GM18519 (cell line): ENCODE data around the gene RNF207.

Experiments
- ATAC-seq: cut with Tn5 transposase; IDR thresholded peaks from one replicate; pipeline ENCODE4 v1.9.1; 2021; ENCODE audit warnings: mild to moderate bottlenecking, moderate library complexity; ENCODE audit not compliant: unreplicated experiment, low FRiP score

The RNF207 gene

DNA sequence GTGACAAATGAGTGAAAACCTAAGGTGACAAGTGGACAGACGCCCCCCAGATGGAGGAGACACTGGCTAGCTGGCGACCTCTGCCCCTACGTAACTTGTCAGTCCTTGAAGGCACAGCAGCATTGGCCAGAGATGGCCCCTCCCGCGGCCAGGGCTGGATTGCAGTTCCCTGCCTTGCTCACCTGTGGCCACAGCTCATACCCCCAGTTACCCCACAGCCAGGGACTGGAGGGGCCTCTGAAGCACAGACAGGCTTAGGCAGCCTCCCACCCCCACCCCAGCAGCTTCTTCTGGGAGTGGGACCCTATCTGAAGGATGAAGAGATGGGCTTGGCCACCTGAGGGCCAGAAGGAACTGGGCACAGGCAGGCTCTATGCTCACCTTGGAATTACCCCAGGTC, 41.7 kb downstream of the RNF207 start:
- ATAC-seq = no peak

DNA sequence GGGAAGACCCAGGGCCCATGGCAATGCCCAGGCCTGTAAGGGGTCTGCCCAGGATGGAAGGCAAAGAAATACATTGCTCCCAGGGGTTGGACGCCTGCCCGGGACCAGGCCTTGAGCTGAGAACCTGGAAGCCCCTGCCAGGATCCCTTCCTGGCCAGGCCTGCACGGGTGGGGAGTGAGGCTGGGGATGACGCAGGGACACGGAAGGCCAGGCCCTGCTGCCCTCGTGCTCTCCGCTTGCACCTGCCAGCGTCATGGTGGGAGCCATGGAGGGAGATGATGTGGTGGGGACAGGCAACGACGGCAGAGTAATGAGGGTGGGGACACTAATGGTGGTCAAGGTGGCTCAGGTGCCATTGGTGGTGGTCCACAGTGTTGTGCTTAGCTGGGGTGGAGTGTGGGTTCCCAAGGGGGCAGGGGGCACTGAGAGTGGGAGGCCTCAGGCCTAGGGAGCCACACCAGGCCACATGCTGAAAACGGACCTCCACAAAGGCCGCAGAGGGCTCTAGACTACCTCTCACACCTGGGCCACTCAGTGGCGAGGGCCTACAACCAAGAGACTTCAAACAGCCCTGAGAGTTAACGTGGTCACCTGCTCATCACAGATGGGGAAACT, 42.4 kb downstream of the RNF207 start:
- ATAC-seq = no peak

DNA sequence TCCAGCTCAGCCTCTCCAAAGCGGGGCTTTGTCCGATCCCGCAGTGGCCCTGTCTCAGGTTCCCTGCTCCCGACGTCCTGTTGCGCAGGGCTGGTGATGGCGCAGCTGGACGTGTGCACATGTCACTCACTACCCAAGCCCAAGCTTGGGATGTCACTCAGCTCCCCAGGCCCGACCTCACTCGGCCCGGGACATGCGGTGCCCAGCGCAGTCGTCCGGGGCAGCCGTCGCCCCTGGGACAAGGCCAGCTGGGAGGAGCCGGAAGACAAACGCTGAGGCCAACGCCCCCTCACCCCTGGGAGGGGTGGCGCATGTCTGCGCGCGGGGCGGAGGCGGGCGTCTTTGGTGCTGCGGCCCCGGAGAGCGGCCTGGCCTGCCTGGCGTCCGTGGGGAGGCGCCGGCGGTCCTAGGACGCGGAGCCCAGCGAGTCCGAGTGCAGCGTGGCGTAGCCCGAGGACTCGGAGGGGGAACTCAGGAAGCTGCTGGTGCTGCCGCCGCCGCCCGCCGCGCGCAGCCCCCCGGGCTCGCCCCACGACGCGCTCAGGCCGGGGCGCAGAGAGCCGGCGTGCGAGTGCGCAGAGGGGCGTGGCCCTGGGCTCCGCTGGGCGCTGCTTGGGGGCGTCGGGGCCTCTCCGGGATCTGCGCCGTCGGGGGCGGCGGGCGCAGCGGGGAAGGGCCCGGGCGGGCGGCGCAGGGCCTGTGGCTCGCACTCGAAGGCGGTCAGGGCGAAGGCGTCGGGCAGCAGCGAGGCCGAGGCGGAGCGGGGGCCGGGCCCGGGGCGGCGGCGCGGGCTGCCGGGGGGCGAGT, 43.2 kb downstream of the RNF207 start:
- ATAC-seq = no peak

- ATAC-seq = no peak
These were observed 44.1 kb downstream of the RNF207 start for GRCh38 chr1:6249739-6250689.

DNA sequence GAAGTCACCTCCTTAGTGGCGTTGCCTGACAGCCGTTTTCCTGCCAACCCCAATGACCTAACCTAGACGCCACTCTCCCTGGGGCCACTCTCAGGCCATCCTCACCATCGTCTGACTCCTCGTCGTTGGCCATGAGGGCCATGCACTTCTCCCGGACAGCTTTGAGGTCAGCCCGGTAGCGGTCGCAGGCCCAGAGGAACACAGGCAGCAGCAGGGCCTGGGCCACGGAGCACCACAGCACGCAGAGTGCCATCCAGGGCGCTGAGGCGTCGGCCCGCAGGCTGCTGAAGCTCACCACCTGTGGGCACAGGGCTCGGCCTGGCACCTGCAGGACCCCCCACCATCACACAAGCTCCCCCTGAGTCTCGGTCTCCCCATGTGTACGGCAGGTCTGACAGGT, 45.3 kb downstream of the RNF207 start:
- no peak for ATAC-seq

GRCh38 chr1:6251681-6252373, 45.9 kb downstream of the RNF207 start:
- no peak for ATAC-seq

GRCh38 chr1:6252374-6252710, 46.4 kb downstream of the RNF207 start:
- no peak for ATAC-seq

GRCh38 chr1:6253380-6253779, 47.5 kb downstream of the RNF207 start:
- ATAC-seq = no peak

GRCh38 chr1:6254691-6255090, 48.8 kb downstream of the RNF207 start:
- ATAC-seq = no peak

GRCh38 chr1:6256645-6257044, 50.7 kb downstream of the RNF207 start:
- no peak for ATAC-seq

- ATAC-seq = no peak
These were observed 51.7 kb downstream of the RNF207 start for GRCh38 chr1:6257541-6258069.

DNA sequence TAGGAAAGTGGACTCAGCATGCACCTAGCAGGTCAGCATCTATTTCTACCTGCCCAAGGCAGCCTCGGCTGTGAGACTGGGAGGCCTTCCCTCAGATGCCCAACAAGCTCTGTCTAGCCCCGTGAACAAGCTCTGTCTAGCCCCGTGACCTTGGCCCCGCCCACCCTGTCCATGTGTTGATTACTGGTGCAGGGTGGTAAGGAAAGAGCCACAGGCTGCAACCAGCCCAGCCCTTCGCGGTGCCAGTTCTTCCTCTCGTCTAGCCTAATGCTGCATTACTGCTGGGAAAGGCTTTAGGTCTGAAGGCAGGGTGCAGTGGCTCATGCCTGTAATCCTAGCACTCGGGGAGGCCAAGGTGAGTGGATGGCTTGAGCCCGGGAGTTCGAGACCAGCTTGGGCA, 52.8 kb downstream of the RNF207 start:
- no peak for ATAC-seq

DNA sequence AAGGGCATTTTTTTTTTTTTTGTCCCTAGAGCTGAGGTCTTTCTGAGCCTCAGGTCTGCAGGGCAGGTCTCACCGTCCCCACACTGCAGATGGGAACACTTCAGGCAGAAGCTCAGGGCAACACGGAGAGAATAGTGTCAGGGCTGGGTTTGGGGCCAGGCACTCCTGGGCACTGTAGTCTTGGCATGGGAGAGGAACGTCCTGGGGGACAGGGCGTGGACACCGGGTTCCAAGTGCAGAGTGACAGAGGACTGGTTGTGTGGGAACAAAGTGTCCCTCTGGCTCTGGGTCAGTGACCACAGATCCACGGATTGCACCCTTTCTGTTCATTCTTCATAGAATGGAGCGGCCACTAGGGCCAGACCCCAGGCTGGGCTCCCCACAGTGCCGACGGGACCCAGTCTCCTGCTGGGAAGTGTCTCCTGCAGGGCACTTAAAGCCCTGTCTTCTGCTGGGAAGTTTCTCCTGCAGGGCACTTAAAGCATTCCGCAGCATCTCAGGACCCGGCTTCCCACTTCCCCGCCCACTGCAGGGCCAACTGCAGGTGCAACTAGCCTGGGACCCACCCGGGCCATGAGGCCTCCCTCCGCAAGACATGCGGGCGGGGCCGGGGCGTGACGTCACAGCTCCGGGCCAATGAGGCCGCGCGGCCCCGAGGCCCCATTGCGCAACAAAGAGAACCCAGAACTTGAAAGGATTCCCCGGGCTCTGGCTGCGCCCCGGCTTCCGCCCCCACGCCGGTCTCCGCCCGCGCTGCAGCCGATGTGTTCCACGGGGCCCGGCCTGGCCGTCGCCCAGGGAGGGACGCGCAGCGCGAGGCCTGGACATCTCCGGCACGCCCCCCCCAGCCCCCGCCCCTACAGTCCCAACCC, 53.8 kb downstream of the RNF207 start:
- ATAC-seq = no peak

DNA sequence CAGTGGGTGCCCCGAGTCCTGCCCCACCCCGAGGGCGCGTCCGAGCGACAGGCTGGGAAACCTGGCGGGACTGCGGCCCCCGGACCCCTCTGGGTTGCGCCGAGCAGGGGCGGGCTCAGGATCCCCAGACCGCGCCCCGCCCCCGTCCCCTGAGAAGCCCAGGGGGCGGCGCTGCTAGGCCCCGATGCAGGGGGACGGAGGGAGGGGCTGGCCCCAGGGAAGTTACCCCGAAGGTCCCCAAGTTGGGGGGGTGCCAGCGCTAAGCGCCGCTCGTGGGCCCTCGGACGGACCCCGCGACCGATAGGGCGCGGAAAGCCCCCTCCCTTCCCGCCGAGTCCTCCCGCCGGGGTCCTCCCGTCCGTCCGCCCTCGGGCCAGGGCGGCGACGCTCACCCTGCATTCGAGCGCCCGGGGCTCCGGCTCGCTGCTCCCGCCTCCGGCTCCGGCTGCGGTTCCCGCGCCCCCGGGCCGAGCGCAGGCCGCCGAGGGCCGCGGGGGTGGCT, 54.6 kb downstream of the RNF207 start:
- ATAC-seq = no peak

DNA sequence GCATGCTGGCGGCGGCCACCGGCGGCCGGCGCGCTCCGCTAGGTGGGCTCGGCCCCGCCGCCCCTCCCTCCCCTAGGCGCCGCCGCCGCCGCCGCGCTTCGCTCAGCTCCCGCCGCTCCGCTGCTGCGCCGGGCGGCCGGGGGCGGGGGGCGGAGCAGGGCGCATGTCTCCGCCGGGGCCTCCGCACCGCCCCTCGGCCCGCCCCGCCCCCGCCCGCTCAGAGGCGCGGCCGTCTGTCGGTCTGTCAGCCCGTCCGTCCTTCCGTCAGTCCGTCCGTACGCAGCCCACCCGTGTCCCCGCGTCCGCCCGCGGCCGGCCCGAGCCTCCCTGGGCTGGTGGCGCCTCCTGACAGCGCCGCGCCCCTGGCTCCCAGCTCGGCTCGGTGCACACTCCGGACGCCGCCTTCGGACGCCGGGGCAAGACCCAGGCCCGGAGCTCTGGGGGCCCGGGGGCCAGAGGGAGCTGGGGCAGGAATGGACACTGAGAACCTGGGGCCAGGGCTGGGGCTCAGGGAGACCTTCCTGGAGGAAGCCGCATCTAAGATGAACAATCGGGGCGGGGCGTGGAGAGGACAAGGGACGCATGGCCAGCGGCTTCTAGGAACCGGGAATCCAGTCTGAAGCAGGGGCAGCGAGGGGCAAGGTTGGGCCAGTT, 55.2 kb downstream of the RNF207 start, which contains the start of gene GPR153:
TSS of gene GPR153 (minus strand) at position 138 of the 654 bp plus-strand sequence. CDS start 6,193 bp downstream, outside the sequence.
- ATAC-seq = no peak

DNA sequence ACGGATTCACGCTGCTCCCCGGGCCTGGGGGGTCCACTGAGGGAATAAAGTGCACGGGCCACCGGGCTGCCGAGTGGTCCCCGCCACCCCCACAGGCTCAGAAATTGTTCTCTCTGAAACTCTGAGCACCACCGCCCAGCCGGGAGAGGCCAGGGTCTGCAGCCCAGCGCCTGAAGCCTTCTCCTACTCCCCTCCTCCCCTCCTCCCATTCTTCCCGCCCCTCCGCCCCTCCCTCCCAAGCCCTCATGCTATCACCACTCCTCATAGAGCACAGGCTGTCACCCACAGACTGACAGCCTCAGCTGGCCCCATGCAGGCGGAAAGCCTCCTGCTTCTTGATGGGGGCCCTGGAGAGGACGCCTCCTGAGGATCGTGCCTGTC, 55.7 kb downstream of the RNF207 start:
- ATAC-seq = no peak

GRCh38 chr1:6262555-6263420, 56.9 kb downstream of the RNF207 start:
- ATAC-seq = no peak

- ATAC-seq = no peak
These were observed 57.8 kb downstream of the RNF207 start for GRCh38 chr1:6263716-6264115.
